Endodermal cell (in vitro differentiated cells): ENCODE results near the gene NXPE1. TPM values are rescaled to one million over a fixed set of nuclear protein-coding genes. Genes with fewer than 3 reads are reported as not detected.
"Not testable (repeated sequence)": the region's sequence is repeated elsewhere in the genome, so short reads cannot be mapped to it uniquely, and the experiment has no call there.

Experiments used
- DNase-seq: peaks from one replicate; pipeline ENCODE4 v3.0.0-alpha.2; 2017
- H3K27ac ChIP-seq: 2 replicates; pipeline ENCODE4 v1.5.1; 2013; ENCODE audit warnings: mild to moderate bottlenecking, low read depth, low read length, moderate library complexity
- H3K27me3 ChIP-seq: 2 replicates; pipeline ENCODE4 v1.6.1; 2013; ENCODE audit warnings: mild to moderate bottlenecking, low read length, moderate library complexity; ENCODE audit not compliant: insufficient read depth, control insufficient read depth, poor library complexity, severe bottlenecking
- H3K36me3 ChIP-seq: 2 replicates; pipeline ENCODE4 v1.7.0; 2013; ENCODE audit warnings: mild to moderate bottlenecking, low read length, moderate library complexity; ENCODE audit not compliant: control insufficient read depth, insufficient read depth
- H3K4me1 ChIP-seq: one replicate; pipeline ENCODE4 v1.7.0; 2013; ENCODE audit warnings: low read length; ENCODE audit not compliant: control insufficient read depth, insufficient read depth
- H3K4me3 ChIP-seq: 2 replicates; pipeline ENCODE4 v1.5.1; 2013; ENCODE audit warnings: mild to moderate bottlenecking, low read length, moderate library complexity
- H3K9ac ChIP-seq: 2 replicates; pipeline ENCODE4 v1.6.1; 2013; ENCODE audit warnings: mild to moderate bottlenecking, low read length, moderate library complexity; ENCODE audit not compliant: poor library complexity, severe bottlenecking; ENCODE audit errors: extremely low read depth
- H3K9me3 ChIP-seq: 2 replicates; pipeline ENCODE4 v1.6.1; 2013; ENCODE audit warnings: mild to moderate bottlenecking, low read length, moderate library complexity; ENCODE audit not compliant: control insufficient read depth
- H3K27ac Mint-ChIP-seq: 2 replicates; pipeline ENCODE4 v1.8.0; 2020; ENCODE audit warnings: mixed read lengths
- H3K27me3 Mint-ChIP-seq: 2 replicates; pipeline ENCODE4 v1.8.0; 2021; ENCODE audit warnings: mild to moderate bottlenecking, mixed read lengths; ENCODE audit not compliant: insufficient read depth
- H3K36me3 Mint-ChIP-seq: 2 replicates; pipeline ENCODE4 v1.8.0; 2020; ENCODE audit warnings: low read depth, mixed read lengths
- H3K4me1 Mint-ChIP-seq: 2 replicates; pipeline ENCODE4 v1.8.0; 2020; ENCODE audit warnings: mixed read lengths
- H3K4me3 Mint-ChIP-seq: 2 replicates; pipeline ENCODE4 v1.8.0; 2020; ENCODE audit warnings: mild to moderate bottlenecking, moderate library complexity, mixed read lengths
- H3K9me3 Mint-ChIP-seq: 2 replicates; pipeline ENCODE4 v1.8.0; 2020; ENCODE audit warnings: mild to moderate bottlenecking, mixed read lengths
- CTCF ChIP-seq: fragments of 200-600 bp; sonication (generic); conservative IDR thresholded peaks from 2 replicates; pipeline ENCODE4 v1.5.0; 2021; ENCODE audit warnings: antibody characterized with exemption, mild to moderate bottlenecking
- WGBS, 2 experiments: methylation state at CpG; one replicate each; pipeline versions ENCODE4 v1.1.5 to v1.1.7; 2013; ENCODE audit warnings: missing lambda C conversion rate in 2 of 2, mixed read lengths in 1 of 2; ENCODE audit not compliant: insufficient coverage in 1 of 2, insufficient read length in 1 of 2; 5-methylcytosine and 5-hydroxymethylcytosine counted together
- total RNA-seq, 2 donors: library from RNA; stranded (reverse); fragmentation: NEBNext Ultra II Directional in 1 of 2; extraction: Animal tissue kit (Norgen Biotek cat#: 25700) in 1 of 2; gene quantifications; 2 replicates in 1 of 2; 3 replicates in 1 of 2; pipeline ENCODE4 v1.2.1, GENCODE V29; 2021

NXPE1 gene
- total RNA-seq, 2 donors from 2014 or later = not detected

DNA sequence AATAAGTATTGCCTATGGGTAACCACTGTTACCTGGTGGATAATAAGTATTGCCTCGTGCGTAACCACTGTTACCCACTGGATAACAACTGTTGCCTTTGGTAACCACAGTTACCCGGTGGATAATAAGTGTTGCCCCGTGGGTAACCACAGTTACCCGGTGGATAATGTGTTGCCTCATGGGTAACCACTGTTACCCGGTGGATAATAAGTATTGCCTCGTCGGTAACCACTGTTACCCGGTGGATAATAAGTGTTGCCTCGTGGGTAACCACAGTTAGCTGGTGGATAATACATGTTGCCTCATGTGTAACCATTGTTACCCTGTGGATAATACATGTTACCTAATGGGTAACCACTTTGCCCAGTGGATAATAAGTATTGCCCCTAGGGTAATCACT lies 45.7 kb upstream of the NXPE1 start:
- H3K27me3 ChIP-seq = no peaks in the 10 kb centered on the region
- H3K9me3 Mint-ChIP-seq = peaks cover 52% of the 10 kb centered on the region
- no peak overlapping the region for H3K9ac ChIP-seq
- no peaks in the 10 kb centered on the region for H3K4me1 ChIP-seq
- H3K27ac ChIP-seq = no peak overlapping the region
- H3K36me3 ChIP-seq = no peaks in the 10 kb centered on the region
- peak; percentile 4 for DNase-seq
- no peak overlapping the region for H3K4me3 ChIP-seq
- no peaks in the 10 kb centered on the region for H3K27me3 Mint-ChIP-seq
- peaks cover 75% of the 10 kb centered on the region for H3K9me3 ChIP-seq
- H3K27ac Mint-ChIP-seq = no peak overlapping the region
- 93 to 96% methylated on average over 10 of the region's 10 CpGs for WGBS, 2 experiments
- H3K36me3 Mint-ChIP-seq = no peaks in the 10 kb centered on the region
- no peaks in the 10 kb centered on the region for H3K4me1 Mint-ChIP-seq
- no peak overlapping the region for H3K4me3 Mint-ChIP-seq
- TF ChIP-seq CTCF = no peak

- Mint-ChIP-seq H3K36me3 (no peaks in the 10 kb centered on the region), H3K9me3 (peaks cover 47% of the 10 kb centered on the region), H3K27me3 (no peaks in the 10 kb centered on the region), H3K4me3 (no peak overlapping the region), H3K27ac (no peak overlapping the region), H3K4me1 (no peaks in the 10 kb centered on the region)
- DNase-seq = no peak
- H3K36me3 ChIP-seq = no peaks in the 10 kb centered on the region
- no peak for TF ChIP-seq CTCF
- H3K9me3 ChIP-seq = peaks cover 70% of the 10 kb centered on the region
- H3K9ac ChIP-seq = no peak overlapping the region
- no peaks in the 10 kb centered on the region for H3K4me1 ChIP-seq
- 82 to 88% methylated on average over 4 to 5 of the region's 5 CpGs for WGBS, 2 experiments
- H3K4me3 ChIP-seq = no peak overlapping the region
- H3K27ac ChIP-seq = no peak overlapping the region
- H3K27me3 ChIP-seq = no peaks in the 10 kb centered on the region
Observed at GRCh38 chr11:114604886-114605285, 45.2 kb upstream of the NXPE1 start.

DNA sequence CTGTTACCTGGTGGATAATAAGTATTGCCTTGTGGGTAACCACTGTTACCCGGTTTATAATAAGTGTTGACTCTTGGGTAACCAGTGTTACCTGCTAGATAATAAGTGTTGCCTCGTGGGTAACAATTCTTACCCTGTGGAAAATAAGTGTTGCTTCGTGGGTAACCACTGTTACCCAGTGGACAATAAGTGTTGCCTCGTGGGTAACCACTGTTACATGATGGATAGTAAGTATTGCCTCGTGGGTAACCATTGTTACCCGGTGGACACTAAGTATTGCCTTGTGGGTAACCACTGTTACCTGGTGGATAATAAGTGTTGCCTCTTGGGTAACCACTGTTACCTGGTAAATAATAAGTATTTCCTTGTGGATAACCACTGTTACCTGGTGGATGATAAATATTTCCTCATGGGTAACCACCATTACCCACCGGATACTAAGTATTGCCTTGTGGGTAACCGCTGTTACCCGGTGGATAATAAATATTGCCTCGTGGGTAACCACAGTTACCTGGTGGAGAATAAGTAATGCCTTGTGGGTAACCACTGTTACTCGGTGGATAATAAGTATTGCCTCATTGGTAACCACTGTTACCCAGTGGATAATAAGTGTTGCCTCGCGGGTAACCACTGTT lies 44.6 kb upstream of the NXPE1 start:
- H3K27ac ChIP-seq = no peak overlapping the region
- no peak overlapping the region for H3K27ac Mint-ChIP-seq
- H3K4me1 Mint-ChIP-seq = no peaks in the 10 kb centered on the region
- peak overlapping the region; percentile 28 for H3K4me3 ChIP-seq
- H3K4me1 ChIP-seq = no peaks in the 10 kb centered on the region
- 91 to 96% methylated on average over 8 to 13 of the region's 13 CpGs for WGBS, 2 experiments
- no peaks in the 10 kb centered on the region for H3K27me3 Mint-ChIP-seq
- H3K9me3 ChIP-seq = peaks cover 64% of the 10 kb centered on the region
- TF ChIP-seq CTCF = no peak
- H3K4me3 Mint-ChIP-seq = no peak overlapping the region
- H3K36me3 ChIP-seq = no peaks in the 10 kb centered on the region
- H3K9me3 Mint-ChIP-seq = peaks cover 42% of the 10 kb centered on the region
- no peaks in the 10 kb centered on the region for H3K27me3 ChIP-seq
- peak; percentile 5 for DNase-seq
- H3K36me3 Mint-ChIP-seq = no peaks in the 10 kb centered on the region
- H3K9ac ChIP-seq = no peak overlapping the region

GRCh38 chr11:114603151-114603550 lies 43.5 kb upstream of the NXPE1 start:
- WGBS, 2 experiments = 78 to 87% methylated on average over 2 to 7 of the region's 7 CpGs
- H3K36me3 Mint-ChIP-seq, H3K4me3 ChIP-seq, H3K27ac ChIP-seq, H3K27me3 Mint-ChIP-seq, H3K4me3 Mint-ChIP-seq, H3K9ac ChIP-seq, H3K27ac Mint-ChIP-seq, H3K36me3 ChIP-seq, H3K27me3 ChIP-seq, H3K4me1 ChIP-seq, H3K4me1 Mint-ChIP-seq: not testable (repeated sequence)
- peaks cover 53% of the 10 kb centered on the region for H3K9me3 ChIP-seq
- H3K9me3 Mint-ChIP-seq = peaks cover 33% of the 10 kb centered on the region
- peak; percentile 5 for DNase-seq
